HT1080 (cell line): ENCODE results near the gene CETP. TPM values are rescaled to one million over a fixed set of nuclear protein-coding genes. Genes with fewer than 3 reads are reported as not detected.

ENCODE experiments used
- DNase-seq: peaks from one replicate; pipeline ENCODE4 v3.0.0-alpha.2; 2015; ENCODE audit warnings: low read depth
- polyA plus RNA-seq, 2 experiments: library from polyadenylated mRNA; depleted of rRNA; stranded (reverse); fragments of >200 nt; gene quantifications; 2 replicates each; pipeline ENCODE4 v1.2.3, GENCODE V29; 2015
- total RNA-seq: library from RNA; depleted of rRNA; stranded (reverse); fragments of >200 nt; shearing (Covaris generic); gene quantifications from 2 replicates; pipeline ENCODE4 v1.2.3, GENCODE V29; 2014; rRNA removed

CETP gene, protein sequence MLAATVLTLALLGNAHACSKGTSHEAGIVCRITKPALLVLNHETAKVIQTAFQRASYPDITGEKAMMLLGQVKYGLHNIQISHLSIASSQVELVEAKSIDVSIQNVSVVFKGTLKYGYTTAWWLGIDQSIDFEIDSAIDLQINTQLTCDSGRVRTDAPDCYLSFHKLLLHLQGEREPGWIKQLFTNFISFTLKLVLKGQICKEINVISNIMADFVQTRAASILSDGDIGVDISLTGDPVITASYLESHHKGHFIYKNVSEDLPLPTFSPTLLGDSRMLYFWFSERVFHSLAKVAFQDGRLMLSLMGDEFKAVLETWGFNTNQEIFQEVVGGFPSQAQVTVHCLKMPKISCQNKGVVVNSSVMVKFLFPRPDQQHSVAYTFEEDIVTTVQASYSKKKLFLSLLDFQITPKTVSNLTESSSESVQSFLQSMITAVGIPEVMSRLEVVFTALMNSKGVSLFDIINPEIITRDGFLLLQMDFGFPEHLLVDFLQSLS
- total RNA-seq, result not detected in 2 replicates
- polyA plus RNA-seq (2015; cell fraction: cytosol; rRNA removed), result not detected in 2 replicates
- not detected in 2 replicates for polyA plus RNA-seq (2015; cell fraction: nucleus; rRNA removed)

DNA sequence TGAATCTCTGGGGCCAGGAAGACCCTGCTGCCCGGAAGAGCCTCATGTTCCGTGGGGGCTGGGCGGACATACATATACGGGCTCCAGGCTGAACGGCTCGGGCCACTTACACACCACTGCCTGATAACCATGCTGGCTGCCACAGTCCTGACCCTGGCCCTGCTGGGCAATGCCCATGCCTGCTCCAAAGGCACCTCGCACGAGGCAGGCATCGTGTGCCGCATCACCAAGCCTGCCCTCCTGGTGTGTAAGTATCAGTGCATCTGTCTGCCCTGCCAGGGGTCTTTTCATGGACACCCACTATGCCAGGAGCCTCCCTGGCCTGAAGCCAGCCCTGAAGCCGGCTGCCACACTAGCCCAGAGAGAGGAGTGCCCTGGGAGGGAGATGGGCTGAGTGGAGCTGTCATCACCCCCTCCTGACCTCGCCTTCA is at the start of gene CETP:
Gene CETP, plus strand, starts transcription at position 100 of the 431 bp plus-strand sequence. Its CDS starts 30 bp downstream, at position 130.
- no peak for DNase-seq

DNA sequence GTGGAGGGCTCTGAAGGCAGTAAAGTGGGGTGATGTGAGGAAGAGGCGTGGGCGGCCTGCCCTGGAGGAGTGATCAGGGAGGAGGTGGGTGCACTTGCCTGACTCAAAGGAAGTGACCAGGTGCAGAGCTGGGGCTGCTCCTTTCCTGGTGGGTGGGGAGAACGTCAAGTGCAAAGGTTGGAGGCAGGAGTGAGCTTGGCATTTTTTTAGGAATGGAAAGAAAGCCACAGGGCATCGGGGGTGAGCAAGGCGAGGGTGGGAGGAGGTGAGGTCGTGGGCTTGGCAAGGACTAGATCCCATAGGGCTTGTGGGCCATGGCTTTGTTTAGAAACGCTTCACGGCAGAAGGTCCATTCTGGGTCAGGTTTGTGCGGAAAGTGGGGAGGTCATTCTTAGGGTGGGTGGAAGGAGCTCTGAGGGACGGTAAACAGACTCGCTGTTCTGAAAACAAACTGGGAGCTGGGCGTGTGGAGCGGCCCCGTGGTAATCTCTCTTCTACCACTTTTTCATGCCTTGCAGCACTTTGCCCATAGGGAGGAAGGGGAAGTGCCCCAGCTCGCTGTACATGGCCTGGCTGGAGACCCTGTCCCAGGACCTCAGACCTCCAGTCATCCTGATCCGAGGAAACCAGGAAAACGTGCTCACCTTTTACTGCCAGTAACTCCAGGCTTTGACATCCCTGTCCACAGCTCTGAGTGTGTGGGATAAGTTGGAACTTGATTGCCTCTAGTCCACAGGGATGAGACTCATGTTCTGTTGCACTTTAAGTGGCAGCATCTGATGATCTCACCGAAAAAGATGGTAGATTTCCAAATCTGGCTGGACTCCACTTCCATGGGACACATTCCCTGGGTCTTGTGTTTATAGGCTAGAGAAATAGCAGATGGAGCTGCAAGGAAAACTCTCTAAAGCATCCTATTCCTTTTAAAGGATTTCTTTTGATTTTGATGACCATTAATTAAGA is 48.7 kb upstream of the CETP start:
- DNase-seq, result no peak

DNA sequence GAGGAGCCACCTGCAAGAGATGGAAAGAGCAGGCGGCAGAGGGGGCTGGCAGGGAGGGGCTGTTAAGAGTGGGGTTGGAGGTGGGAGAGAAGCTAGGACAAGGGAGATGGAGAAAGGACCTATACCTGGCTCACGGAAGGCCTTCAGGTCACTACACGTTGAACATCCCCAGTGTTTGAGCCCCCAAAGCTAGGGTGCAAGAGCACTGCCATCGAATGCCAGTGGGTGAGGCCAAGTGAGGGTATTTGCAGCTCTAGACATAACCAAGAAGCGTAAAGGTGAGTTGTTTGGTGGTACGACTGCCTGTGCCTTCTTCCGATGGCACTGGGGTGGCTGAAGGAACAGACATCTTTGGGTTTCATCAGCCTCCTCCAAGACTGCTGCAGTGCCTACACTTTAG is 46.9 kb upstream of the CETP start:
- no peak for DNase-seq

DNA sequence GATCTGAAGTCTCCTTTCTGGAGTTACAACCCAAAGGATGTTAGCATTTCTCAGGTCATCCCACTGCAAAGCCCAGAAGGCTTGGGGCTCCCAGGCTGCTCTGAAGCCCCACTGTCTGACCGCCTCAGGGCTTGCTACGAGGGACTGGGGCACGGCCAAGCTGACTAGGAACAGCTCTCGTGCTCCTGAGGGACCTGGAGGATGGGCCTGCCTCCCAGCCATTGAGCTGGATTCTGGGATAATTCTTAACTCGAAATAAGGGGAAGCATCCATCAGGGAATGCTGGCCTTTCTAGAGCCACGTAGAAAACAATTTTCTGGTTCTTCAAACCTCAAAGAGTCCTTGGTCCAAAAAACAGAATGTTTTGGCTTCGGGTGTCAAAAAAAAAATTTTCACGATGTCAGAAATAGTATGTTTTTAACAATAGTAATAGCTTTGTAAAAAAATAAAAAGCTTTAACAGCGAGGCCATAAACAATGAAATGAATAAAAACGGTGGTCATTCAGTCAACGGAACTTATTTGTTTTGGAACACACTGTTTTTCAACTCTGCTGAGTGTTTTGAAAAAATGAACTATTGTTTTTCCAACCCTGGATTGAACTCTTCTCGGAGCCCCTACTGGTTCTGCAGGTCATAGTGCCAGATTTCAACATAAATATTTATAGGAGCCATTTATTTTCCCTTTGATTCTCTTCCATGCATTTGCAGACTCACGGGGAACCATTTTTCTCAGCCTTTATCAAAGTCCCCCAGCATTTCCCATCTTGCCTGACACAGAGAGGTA is 46.2 kb upstream of the CETP start:
- DNase-seq, result no peak

DNA sequence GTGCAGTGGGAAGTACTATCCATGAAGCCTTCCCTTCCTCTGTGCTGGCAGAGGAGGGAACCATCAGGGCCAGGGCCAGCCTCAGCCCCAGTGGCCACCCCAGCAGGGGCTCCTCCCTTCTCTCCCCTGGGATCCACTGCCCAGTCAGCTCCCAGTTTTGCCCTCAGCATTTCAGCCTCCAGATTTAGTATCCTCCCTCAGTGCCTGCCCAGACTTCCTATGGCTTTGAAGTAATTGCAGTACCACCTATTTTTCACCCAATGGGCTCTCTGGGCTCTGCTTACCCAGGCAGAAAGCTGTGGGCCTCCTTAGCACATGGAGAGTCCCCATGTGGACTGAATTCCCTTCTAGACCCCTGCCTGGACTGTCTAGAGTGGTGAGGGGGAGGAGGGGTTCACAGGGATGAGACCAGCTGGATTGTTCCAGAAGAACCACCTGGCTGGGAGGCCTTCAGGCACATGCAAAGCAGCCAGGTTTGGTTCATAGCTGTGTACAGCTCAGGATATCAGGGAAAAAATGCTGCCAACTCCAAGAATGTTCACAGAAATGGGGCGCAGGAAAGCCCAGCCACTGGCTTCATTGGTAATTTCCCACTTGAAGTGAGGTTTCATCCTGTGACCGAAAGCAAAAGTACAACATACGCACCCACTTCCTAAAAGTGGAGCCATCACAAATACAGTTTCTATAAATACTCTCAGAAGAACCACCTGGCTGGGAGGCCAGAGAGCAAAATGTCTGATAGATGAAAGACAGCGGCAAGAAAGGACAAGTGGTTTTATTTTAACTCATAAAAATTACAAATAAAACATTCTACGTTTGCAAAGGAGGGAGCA is 45.0 kb upstream of the CETP start:
- DNase-seq, result no peak

DNA sequence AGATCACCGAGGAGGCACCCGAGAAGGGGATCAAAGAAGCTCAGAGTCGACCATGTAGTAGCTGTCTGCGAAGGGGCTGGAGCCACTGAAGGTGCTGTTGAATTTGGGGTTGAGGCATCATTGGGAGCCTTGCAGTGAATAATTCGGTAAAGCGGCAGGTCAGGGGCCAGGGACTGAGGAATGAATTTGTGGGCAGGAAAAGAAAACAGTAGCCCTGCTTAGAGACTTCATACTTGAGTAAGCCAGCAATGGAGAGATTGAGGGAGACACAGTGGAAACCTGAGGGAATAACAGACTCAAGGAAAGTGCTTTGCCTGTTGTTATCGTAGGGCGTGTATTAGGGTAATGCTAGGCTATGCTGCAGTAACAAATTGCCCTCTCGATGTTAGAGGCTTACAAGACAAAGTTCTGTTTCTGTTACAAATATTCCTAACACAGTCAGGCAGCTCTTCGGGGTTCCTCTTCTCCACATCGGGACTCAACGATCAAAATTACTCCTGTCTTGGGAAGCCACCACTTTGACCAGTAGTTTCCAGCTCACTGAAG is 43.2 kb upstream of the CETP start:
- DNase-seq, result no peak

DNA sequence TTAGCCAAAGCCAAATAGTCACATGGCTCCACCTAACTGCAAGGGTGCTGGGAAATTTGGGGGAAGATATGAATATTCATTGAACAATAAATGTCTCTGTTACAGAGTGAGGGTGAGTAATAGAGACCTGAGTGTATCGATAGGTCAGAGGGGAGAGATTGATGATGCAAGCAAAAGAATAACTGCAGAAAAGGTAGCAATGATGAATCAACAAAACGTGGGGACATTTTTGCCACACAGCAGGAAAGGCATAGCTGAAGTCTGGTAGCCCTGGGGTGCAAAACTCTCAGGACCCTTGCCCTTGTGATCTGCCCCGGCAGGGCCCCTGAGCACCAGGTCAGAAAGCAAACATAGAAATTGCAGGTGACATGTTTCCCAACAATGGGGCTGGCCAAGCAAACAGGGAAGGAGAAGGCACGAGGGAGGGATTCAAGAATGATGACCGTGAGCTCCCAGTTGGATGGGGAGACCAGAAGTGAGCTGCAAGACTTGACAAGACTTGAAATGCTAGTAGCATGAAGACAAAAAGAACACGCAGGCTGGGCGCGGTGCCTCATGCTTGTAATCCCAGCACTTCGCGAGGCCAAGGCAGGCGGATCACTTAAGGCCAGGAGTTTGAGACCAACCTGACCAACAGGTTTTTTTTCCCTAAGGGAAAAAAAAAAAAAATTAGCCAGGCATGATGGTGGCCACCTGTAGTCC is 42.5 kb upstream of the CETP start:
- no peak for DNase-seq

DNA sequence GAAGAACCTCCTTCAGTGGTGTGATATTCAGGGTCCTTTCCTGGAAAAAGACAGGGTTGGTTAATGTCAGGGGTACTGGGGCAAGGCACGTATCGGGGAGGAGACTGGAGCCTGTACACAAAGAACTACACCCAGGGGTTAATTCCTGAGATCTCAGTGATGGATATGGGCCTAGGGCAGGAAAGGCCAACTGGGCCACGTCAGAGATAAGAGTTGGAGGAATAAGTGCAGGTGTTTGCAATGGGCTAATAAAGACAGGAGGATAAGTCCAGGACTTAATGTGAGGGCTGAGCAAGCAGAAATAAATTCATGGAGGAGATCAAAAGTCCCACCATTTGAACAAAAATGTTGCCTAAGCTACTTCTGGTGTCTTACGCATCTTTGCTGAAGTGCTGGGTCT is 40.2 kb upstream of the CETP start:
- DNase-seq, result no peak

DNA sequence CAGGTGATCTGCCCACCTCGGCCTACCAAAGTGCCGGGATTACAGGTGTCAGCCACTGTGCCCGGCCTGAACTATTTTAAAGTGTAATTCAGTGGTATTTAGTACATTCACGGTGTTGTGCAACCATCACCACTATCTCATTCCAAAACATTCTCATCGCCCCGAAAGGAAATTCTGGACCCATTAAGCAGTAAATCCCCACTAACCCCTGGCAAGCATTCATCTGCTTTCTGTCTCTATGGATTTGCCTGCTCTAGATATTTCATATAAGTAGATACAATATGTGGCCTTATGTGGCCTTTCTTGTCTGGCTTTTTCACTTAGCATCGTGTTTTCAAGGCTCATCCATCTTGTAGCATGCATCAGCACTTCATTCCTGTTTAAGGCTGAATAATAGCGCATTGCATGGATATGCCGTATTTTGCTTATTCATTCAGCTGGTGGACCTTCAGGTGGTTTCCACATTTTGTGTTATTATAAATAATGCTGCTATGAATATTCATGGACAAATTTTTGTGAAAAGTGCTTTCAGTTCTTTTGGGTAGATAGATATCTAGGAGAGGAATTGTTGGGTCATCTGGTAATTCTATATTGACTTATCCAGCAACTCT is 38.2 kb upstream of the CETP start:
- no peak for DNase-seq

DNA sequence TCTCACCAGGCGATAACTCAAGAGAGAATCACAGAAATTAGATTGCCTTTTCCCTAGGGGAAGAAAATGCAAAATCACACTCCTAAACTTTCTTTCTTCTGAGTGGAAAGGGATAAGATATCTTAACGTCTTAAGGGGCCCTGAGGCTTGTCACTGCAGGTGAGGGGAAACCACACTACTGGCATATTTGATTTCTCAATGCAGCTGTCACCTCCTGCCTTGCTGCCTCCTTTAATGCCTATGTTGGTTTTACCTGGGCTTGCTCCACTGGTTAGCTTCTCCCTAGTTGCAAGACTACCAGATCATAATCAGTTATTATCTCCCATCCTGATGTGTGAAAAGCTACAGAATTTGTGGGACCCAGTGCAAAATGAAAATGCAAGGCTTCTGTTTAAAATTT is 34.3 kb upstream of the CETP start:
- no peak for DNase-seq

DNA sequence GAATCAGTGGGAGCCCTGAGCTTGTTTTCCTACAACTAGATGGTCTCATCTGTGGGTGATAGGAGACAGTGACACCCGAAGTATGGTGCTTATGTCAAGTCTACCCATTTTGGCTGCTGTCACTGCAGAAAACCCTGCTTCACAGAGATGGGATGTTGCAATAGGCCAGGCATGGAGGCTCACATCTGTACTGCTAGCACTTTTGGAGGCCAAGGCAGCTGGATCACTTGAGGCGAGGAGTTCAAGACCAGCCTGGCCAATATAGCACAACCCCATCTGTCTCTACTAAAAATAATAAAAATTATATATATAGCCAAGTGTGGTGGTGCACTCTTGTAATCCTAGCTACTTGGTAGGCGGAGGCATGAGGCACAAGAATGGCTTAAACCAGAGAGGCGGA is 32.1 kb upstream of the CETP start:
- no peak for DNase-seq

DNA sequence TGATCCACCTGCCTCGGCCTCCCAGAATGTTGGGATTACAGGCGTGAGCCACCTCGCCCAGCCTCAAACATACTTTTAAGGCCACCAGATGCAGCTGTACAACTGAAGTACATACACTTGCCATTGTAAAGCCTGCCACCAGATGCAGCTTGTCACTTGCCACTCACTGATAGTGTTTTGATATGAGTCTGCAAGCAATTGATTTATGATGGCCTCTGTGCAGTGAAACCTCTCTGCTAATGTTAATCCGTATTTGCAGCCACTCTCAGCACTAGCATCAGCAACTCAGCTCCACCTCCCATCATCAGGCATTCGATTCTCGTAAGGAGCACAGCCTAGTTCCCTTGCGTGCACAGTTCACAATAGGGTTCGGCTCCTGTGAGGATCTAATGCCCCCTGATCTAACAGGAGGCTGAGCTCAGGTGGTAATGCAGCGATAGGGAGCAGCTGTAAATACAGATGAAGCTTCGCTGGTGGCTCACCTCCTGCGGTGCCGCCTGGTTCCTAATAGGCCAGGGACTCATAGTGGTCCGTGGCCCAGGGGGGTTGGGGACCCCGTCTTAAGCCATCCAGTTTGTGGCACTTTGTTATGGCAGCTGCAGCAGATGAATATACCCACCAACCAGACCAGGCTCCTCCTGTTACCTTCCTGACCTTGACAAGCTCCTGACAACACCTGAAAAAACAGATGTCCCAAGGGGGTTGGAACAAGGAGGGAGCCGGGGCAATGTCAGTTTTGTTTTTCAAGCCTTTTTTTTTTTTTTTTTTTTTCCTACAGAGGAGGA is 31.1 kb upstream of the CETP start:
- no peak for DNase-seq

DNA sequence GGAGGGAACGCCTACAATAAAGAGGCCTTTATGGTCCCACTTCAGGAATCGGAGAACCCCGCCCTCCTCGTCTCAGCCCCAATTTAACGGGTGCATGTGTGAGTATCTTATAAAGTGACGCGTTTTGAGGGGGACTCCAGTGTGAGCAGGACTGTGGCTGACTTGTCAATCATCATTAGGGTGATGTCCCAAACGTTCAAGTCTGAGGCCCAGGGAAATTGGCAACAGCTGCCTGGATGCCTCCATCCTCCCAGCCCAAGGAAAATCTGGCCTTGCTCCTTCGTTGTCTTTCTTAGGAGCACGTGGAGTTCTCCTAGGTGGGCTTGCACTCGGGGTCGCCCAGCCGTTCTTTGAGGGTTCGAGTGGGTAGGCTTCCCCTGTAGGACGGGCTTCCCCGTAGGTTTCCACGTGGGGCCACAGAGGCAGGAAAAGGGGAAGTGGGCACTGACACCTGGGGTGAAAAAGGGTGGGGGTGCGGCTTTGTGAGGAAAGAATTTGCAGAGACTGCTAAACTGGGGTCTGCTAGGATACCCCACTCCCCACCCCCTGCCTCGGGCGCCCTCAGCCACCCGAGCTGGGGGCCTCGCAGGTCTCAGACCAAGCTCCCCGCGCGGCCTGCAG is 30.4 kb upstream of the CETP start:
- DNase-seq, result peak; percentile 10

DNA sequence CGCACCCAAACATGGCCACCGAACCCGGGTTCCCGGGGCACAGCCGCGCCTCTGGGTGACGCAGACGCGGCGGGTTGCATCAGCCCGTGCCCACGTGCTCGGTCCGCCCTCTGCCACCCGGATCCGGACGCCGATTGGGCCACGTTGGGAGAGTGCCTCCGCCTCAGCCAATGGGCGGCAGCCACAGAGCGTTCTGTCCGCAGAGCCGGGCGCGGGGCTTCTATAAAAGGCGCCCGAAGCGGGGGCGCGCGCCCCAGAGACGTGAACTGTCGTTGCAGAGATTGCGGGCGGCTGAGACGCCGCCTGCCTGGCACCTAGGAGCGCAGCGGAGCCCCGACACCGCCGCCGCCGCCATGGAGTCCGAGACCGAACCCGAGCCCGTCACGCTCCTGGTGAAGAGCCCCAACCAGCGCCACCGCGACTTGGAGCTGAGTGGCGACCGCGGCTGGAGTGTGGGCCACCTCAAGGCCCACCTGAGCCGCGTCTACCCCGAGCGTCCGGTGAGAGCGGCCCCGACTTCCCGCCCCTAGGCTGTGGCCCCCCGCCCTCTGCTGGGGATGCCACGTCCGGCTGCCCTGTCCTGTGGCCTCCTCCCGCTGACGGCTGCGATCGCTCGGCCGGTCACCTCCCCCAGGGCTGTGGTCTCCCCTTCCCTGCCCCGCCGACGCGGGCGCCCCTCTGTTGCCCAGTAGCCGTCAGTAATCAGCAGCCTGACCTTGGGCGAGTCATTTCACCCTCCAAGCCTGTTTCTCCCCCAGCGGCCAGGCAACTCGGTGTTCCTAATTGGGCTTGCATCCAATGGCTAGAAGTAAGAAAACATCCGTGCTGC is 29.6 kb upstream of the CETP start, which contains the start of gene HERPUD1:
Gene HERPUD1, plus strand, starts transcription at position 251 of the 829 bp plus-strand sequence. Its CDS starts 103 bp downstream, at position 354.
- peak; percentile 97 for DNase-seq

DNA sequence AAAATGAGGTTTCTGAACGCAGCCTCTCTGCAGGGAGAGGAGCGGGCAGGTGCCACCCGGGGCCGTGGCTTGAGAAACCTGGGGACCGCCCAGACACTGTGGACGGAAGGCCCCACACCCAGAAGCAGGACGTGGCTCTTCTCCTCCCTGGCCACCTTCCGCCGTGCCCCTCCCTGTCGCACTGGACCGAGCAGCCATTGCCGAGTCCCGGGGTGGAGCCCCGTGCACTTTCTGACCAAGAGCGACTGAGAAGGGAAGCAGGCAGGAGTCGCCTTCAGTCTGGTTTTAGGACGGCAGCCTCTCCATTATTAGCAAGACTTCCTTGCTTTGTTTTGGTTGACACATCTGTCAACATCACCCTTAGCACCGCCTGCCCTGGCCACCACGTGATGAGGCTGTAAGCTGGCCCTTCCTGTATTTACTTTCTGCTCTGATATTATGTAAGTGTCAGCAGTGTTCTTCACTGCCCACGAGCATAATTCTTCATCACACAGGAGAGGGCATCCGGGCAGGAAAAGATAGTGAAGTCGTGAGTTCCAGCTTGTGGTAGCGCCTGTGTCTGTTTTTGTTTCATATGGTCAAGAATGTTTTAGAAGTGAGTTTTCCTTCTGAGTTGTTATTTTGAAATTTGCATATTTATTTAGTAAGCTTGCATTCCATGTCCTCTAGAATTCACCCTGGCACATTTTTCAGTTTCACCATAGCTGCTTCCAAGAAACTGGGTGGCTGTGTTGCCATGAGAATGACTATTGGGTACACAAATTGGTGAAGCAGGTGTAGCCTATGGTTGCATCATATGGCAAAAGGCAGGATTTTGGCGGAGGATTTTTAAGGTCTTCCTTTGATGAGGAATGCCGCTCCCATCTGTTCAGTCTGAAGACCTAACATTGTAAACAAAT is 28.8 kb upstream of the CETP start:
- peak; percentile 77 for DNase-seq
